ENCODE results near the gene SLCO3A1. TPM values are rescaled to one million over a fixed set of nuclear protein-coding genes. Genes with fewer than 3 reads are reported as not detected.
A peak's percentile ranks its signal among the peaks of the same experiment; 100 is the strongest.

SLCO3A1 gene
- polyA plus RNA-seq, 1 donor from 2014 or later, result 3.1 TPM

GRCh38 chr15:92074101-92074500 is 220.6 kb downstream of the SLCO3A1 start:
- Mint-ChIP-seq H3K27ac (no peak overlapping the region), H3K4me1 (peaks cover 0 to 16% (median 7%) of the 10 kb centered on the region in 3 donors), H3K4me3 (no peak overlapping the region)

DNA sequence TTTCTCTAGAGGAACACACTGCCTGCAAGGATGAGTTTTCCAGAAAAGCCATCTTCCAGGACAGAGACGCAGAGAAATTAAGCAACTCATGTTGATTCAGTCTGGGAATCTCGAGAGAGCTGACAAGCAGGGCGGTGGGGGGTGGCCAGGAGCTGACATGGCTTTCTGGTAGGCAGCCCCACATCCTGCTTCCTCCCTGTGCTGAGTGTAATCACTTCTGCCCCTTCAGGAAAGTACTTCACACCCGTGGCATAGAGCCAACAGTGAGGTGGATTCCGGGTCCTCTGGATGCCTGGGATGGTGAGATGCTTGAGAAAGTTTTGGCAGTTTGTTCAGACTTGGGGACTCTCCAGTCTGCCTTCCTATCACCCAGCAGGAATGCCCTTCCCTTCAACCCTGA is 221.1 kb downstream of the SLCO3A1 start:
- no peak overlapping the region for H3K4me3 Mint-ChIP-seq
- peaks cover 0 to 15% (median 7%) of the 10 kb centered on the region in 3 donors for H3K4me1 Mint-ChIP-seq
- no peak overlapping the region for H3K27ac Mint-ChIP-seq
- H3K27me3 Mint-ChIP-seq, result peaks cover 18% of the 10 kb centered on the region
- peaks cover 2% of the 10 kb centered on the region for H3K36me3 Mint-ChIP-seq
- no peaks in the 10 kb centered on the region for H3K9me3 Mint-ChIP-seq

More at GRCh38 chr15:92074101-92074500, 220.6 kb downstream of the SLCO3A1 start:
- Mint-ChIP-seq H3K27me3 (peaks cover 20% of the 10 kb centered on the region), H3K9me3 (no peaks in the 10 kb centered on the region), H3K36me3 (peaks cover 2% of the 10 kb centered on the region)

DNA sequence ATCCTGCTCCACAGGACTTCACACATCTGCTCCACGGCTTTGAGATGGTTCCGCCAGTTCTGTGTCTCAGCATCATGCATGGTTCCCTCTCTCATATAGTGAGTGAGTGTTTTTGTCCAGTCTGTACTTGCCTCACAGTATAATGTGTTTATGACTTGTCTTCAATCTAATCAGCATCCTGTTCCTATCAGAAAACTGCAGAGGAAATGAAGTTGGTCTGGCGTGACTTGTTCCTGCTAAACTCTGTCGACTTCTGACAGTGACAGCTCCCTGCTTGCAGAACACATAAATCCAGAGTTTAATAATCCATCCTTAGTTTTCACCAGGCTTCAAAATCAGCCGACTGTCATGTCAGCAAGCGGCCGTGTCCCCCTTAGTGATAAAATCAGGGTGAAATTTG is 222.3 kb downstream of the SLCO3A1 start:
- H3K4me1 Mint-ChIP-seq, result peaks cover 0 to 9% (median 7%) of the 10 kb centered on the region in 3 donors
- no peak overlapping the region for H3K4me3 Mint-ChIP-seq
- peak overlapping the region in 1 of 3 donors; percentile 34 for H3K27ac Mint-ChIP-seq
- peaks cover 2% of the 10 kb centered on the region for H3K36me3 Mint-ChIP-seq
- H3K27me3 Mint-ChIP-seq, result peaks cover 13% of the 10 kb centered on the region
- no peaks in the 10 kb centered on the region for H3K9me3 Mint-ChIP-seq

GRCh38 chr15:92076541-92076940 is 223.0 kb downstream of the SLCO3A1 start:
- no peaks in the 10 kb centered on the region for H3K36me3 Mint-ChIP-seq
- peaks cover 0 to 4% (median 3%) of the 10 kb centered on the region in 3 donors for H3K4me1 Mint-ChIP-seq

GRCh38 chr15:92077353-92078085 is 224.0 kb downstream of the SLCO3A1 start:
- Mint-ChIP-seq H3K9me3 (no peaks in the 10 kb centered on the region), H3K4me1 (peaks cover 0 to 4% (median 3%) of the 10 kb centered on the region in 3 donors), H3K36me3 (no peaks in the 10 kb centered on the region)

More at GRCh38 chr15:92076541-92076940, 223.0 kb downstream of the SLCO3A1 start:
- H3K27me3 Mint-ChIP-seq, result peaks cover 11% of the 10 kb centered on the region
- no peaks in the 10 kb centered on the region for H3K9me3 Mint-ChIP-seq
- no peak overlapping the region for H3K4me3 Mint-ChIP-seq
- no peak overlapping the region for H3K27ac Mint-ChIP-seq

GRCh38 chr15:92078270-92078669 is 224.8 kb downstream of the SLCO3A1 start:
- Mint-ChIP-seq H3K36me3 (no peaks in the 10 kb centered on the region), H3K4me1 (peaks cover 0 to 3% (median 2%) of the 10 kb centered on the region in 3 donors), H3K27me3 (peaks cover 11% of the 10 kb centered on the region), H3K4me3 (no peak overlapping the region), H3K9me3 (no peaks in the 10 kb centered on the region), H3K27ac (no peak overlapping the region)

More at GRCh38 chr15:92077353-92078085, 224.0 kb downstream of the SLCO3A1 start:
- Mint-ChIP-seq H3K27me3 (peaks cover 11% of the 10 kb centered on the region), H3K27ac (no peak overlapping the region), H3K4me3 (no peak overlapping the region)

GRCh38 chr15:92079047-92079446 is 225.5 kb downstream of the SLCO3A1 start:
- Mint-ChIP-seq H3K27me3 (peaks cover 11% of the 10 kb centered on the region), H3K27ac (no peak overlapping the region), H3K4me3 (no peak overlapping the region), H3K4me1 (peaks cover 0 to 3% (median 2%) of the 10 kb centered on the region in 3 donors), H3K9me3 (no peaks in the 10 kb centered on the region), H3K36me3 (no peaks in the 10 kb centered on the region)

GRCh38 chr15:92079647-92080255 is 226.2 kb downstream of the SLCO3A1 start:
- H3K4me3 Mint-ChIP-seq, result no peak overlapping the region
- H3K9me3 Mint-ChIP-seq, result no peaks in the 10 kb centered on the region
- no peak overlapping the region for H3K27ac Mint-ChIP-seq
- peaks cover 11% of the 10 kb centered on the region for H3K27me3 Mint-ChIP-seq
- H3K36me3 Mint-ChIP-seq, result no peaks in the 10 kb centered on the region
- peaks cover 0 to 3% (median 2%) of the 10 kb centered on the region in 3 donors for H3K4me1 Mint-ChIP-seq

DNA sequence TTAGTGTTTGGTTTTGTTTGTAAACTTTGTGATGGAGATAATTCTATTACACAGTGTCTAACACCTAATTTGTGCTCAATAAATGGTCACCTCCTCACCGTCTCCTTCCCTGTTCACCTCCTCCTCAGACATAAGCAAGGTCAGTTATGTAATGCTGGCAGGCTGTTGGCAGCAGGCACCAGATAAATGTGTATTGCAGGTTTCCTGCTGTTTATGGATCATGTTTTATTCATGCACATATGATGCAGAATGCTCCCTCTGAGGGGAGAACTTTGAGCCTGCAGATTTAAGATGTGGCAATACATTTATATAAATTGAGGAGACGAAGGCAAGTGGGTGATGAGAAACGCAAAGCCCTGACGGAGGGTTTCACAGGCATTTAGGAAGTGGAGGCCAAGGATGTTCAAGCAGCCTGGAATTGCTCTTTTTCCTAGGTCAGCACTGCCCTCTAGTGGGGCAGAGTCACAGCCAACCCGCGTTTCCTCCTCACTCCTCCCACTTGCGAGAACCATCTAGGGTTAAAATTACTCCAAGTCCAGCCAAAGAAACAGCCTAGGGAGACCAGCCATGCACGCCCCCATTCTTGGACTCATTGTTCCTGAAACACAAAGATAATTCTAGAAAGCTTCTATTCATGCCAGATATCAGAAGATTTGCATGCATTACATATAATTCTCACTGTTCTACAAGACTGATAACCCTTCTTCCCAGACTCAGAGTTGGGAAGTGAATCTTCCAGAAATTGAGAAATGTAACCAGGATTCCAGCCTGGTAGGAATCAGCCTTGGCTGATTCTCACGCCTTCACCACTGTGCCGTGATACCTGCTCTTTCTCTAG is 228.7 kb downstream of the SLCO3A1 start:
- Mint-ChIP-seq H3K36me3 (no peaks in the 10 kb centered on the region), H3K27me3 (peaks cover 2% of the 10 kb centered on the region), H3K27ac (no peak overlapping the region), H3K9me3 (no peaks in the 10 kb centered on the region), H3K4me1 (no peaks in the 10 kb centered on the region), H3K4me3 (no peak overlapping the region)

DNA sequence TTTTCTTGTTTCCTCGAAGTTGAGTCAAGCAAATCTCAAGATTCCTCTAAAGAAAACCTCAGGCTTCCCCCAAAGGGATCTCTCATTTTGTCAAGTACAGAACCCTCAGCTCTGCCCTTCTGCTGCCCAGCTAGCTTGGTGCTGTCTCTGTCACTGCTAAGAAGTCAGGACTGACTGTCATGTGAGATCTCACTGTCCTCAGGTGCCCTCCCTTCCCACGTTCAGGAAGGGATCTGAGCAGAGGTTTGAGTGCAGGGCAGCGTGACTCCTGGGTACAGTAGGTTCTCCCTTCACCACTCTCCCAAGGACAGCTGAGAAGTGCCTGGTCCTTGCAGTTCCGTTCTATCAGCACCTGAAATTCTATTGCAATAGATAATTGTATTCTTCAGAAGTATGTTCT is 229.7 kb downstream of the SLCO3A1 start:
- Mint-ChIP-seq H3K4me3 (no peak overlapping the region), H3K36me3 (no peaks in the 10 kb centered on the region), H3K27ac (no peak overlapping the region), H3K4me1 (no peaks in the 10 kb centered on the region), H3K27me3 (peaks cover 2% of the 10 kb centered on the region), H3K9me3 (no peaks in the 10 kb centered on the region)

DNA sequence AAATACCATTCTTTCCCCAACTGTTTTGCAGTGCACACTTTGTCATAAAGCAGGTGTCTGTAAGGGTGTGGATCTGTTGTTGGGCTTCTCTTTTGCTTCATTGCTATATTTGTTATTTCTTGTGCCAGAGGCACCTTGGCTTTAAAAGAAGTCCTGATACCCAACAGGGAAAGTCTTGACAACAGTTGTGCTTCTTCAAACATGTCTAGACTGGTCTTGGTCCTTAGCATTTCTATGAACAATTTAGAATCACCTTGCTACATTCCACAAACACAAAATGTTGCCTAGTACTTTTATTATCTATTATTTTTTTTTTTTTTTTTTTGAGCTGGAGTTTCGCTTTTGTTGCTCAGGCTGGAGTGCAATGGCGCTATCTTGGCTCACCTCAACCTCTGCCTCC is 233.7 kb downstream of the SLCO3A1 start:
- H3K27me3 Mint-ChIP-seq, result peaks cover 2% of the 10 kb centered on the region
- H3K4me1 Mint-ChIP-seq, result peaks cover 0 to 1% (median 0%) of the 10 kb centered on the region in 3 donors
- no peak overlapping the region for H3K4me3 Mint-ChIP-seq
- no peaks in the 10 kb centered on the region for H3K36me3 Mint-ChIP-seq
- no peaks in the 10 kb centered on the region for H3K9me3 Mint-ChIP-seq
- H3K27ac Mint-ChIP-seq, result no peak overlapping the region

- Mint-ChIP-seq H3K36me3 (no peaks in the 10 kb centered on the region), H3K4me3 (no peak overlapping the region), H3K4me1 (peaks cover 5 to 8% (median 5%) of the 10 kb centered on the region in 3 donors), H3K27ac (no peak overlapping the region), H3K27me3 (no peaks in the 10 kb centered on the region), H3K9me3 (no peaks in the 10 kb centered on the region)
Observed at GRCh38 chr15:92091155-92091734, 237.7 kb downstream of the SLCO3A1 start.

DNA sequence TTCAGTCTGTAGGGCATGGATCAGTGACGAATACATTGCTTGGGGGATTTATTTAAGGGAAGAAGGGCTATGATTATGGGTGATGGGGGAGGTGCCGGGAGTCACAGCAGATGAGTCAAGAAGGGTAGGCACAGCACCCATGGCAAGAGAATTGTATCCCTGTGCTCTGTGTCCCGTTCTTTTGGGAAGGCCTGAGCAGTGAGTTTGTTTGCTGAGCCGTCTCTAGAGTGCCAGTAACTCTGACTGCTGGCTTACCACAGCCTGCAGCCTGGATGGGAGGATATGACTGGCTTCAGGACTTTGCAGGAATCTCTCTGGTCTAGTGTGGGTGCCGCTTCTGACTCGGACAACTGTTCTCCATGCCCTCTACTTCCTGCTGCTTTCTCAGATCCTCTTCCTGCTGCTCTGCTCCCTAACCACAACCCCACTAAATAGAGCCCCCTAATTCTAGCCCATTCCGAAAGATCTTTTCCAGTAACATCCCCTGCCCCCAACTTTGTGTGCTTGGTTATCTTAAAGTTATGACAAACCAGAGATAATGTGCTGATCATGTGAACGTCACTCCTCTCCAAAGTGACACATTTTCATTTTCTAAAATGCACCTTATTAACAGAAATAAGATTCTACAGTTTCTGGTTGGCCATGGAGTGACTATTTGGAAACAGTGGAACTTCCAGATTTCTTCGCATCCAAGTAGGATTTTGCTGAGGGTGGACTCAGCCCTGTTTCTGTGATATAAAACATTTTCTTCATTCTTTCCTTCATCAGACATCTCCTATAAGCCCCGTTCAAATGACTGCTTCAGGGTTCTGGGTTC is 239.0 kb downstream of the SLCO3A1 start:
- peaks cover 7 to 10% (median 8%) of the 10 kb centered on the region in 3 donors for H3K4me1 Mint-ChIP-seq
- no peaks in the 10 kb centered on the region for H3K9me3 Mint-ChIP-seq
- peak overlapping the region in 1 of 3 donors; percentile 54 for H3K27ac Mint-ChIP-seq
- no peaks in the 10 kb centered on the region for H3K36me3 Mint-ChIP-seq
- no peaks in the 10 kb centered on the region for H3K27me3 Mint-ChIP-seq
- H3K4me3 Mint-ChIP-seq, result no peak overlapping the region

DNA sequence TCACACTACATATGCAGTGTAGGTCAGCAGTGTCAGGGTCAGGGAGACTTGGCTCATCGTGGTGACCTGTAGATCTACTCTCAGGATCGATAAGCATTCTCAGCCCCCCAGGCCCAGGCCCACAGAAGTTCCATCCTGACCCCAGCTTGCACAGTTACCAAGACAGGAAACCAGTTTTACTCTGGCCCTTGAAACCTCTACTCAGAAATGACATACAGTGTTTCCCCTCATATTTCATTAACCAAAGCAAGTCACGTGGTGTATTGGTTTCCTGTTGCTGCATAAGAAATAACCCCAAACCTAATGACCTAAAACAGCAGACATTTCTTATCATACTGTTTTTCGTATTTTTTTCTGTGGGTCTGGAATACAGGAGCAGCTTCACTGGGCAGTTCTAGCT is 242.2 kb downstream of the SLCO3A1 start:
- peaks cover 9 to 13% (median 11%) of the 10 kb centered on the region in 3 donors for H3K4me1 Mint-ChIP-seq

More for the DNA sequence above, 242.2 kb downstream of the SLCO3A1 start:
- H3K27ac Mint-ChIP-seq, result peak overlapping the region in 2 of 3 donors; percentile 5 to 35
- H3K4me3 Mint-ChIP-seq, result no peak overlapping the region
- H3K9me3 Mint-ChIP-seq, result no peaks in the 10 kb centered on the region
- H3K27me3 Mint-ChIP-seq, result no peaks in the 10 kb centered on the region
- H3K36me3 Mint-ChIP-seq, result no peaks in the 10 kb centered on the region
